CD4-positive, alpha-beta T cell treated with Interleukin-15 for 4 hours (primary cell): ENCODE data around the gene ATP8B3.
"Not testable (repeated sequence)": the region's sequence is repeated elsewhere in the genome, so short reads cannot be mapped to it uniquely, and the experiment has no call there.

Source experiments
- DNase-seq: peaks from one replicate; pipeline ENCODE4 v3.0.0-alpha.2; 2020; ENCODE audit warnings: low spot score

The ATP8B3 gene

GRCh38 chr19:1767464-1767933, 44.6 kb downstream of the ATP8B3 start:
- peak; percentile 53 for DNase-seq

GRCh38 chr19:1766800-1767352, 45.2 kb downstream of the ATP8B3 start:
- DNase-seq: no peak

- no peak for DNase-seq
Measured at GRCh38 chr19:1765904-1766799, 45.9 kb downstream of the ATP8B3 start.

- no peak for DNase-seq
Measured at GRCh38 chr19:1765232-1765903, 46.7 kb downstream of the ATP8B3 start.

- DNase-seq: no peak
Measured at GRCh38 chr19:1764729-1765128, 47.3 kb downstream of the ATP8B3 start.

GRCh38 chr19:1763648-1764639, 48.1 kb downstream of the ATP8B3 start:
- DNase-seq: no peak

GRCh38 chr19:1762243-1763117, 49.6 kb downstream of the ATP8B3 start:
- DNase-seq: no peak

- DNase-seq: no peak
Measured at GRCh38 chr19:1761528-1762242, 50.4 kb downstream of the ATP8B3 start.

GRCh38 chr19:1760786-1761527, 51.1 kb downstream of the ATP8B3 start:
- DNase-seq: not testable (repeated sequence)

GRCh38 chr19:1760020-1760419, 52.1 kb downstream of the ATP8B3 start:
- no peak for DNase-seq

GRCh38 chr19:1758959-1759903, 52.8 kb downstream of the ATP8B3 start:
- no peak for DNase-seq

- DNase-seq: no peak
Measured at GRCh38 chr19:1758231-1758577, 53.9 kb downstream of the ATP8B3 start.

- no peak for DNase-seq
Measured at GRCh38 chr19:1757468-1758230, 54.4 kb downstream of the ATP8B3 start.

- DNase-seq: no peak
Measured at GRCh38 chr19:1756705-1757465, 55.2 kb downstream of the ATP8B3 start.

GRCh38 chr19:1756264-1756663, 55.8 kb downstream of the ATP8B3 start:
- DNase-seq: no peak

- no peak for DNase-seq
Measured at GRCh38 chr19:1755467-1756171, 56.5 kb downstream of the ATP8B3 start.
